Measurements from ENCODE around the gene PRDM10.
"Not testable (repeated sequence)": the region's sequence is repeated elsewhere in the genome, so short reads cannot be mapped to it uniquely, and the experiment has no call there.

The PRDM10 gene, protein sequence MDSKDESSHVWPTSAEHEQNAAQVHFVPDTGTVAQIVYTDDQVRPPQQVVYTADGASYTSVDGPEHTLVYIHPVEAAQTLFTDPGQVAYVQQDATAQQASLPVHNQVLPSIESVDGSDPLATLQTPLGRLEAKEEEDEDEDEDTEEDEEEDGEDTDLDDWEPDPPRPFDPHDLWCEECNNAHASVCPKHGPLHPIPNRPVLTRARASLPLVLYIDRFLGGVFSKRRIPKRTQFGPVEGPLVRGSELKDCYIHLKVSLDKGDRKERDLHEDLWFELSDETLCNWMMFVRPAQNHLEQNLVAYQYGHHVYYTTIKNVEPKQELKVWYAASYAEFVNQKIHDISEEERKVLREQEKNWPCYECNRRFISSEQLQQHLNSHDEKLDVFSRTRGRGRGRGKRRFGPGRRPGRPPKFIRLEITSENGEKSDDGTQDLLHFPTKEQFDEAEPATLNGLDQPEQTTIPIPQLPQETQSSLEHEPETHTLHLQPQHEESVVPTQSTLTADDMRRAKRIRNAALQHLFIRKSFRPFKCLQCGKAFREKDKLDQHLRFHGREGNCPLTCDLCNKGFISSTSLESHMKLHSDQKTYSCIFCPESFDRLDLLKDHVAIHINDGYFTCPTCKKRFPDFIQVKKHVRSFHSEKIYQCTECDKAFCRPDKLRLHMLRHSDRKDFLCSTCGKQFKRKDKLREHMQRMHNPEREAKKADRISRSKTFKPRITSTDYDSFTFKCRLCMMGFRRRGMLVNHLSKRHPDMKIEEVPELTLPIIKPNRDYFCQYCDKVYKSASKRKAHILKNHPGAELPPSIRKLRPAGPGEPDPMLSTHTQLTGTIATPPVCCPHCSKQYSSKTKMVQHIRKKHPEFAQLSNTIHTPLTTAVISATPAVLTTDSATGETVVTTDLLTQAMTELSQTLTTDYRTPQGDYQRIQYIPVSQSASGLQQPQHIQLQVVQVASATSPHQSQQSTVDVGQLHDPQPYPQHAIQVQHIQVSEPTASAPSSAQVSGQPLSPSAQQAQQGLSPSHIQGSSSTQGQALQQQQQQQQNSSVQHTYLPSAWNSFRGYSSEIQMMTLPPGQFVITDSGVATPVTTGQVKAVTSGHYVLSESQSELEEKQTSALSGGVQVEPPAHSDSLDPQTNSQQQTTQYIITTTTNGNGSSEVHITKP

DNA sequence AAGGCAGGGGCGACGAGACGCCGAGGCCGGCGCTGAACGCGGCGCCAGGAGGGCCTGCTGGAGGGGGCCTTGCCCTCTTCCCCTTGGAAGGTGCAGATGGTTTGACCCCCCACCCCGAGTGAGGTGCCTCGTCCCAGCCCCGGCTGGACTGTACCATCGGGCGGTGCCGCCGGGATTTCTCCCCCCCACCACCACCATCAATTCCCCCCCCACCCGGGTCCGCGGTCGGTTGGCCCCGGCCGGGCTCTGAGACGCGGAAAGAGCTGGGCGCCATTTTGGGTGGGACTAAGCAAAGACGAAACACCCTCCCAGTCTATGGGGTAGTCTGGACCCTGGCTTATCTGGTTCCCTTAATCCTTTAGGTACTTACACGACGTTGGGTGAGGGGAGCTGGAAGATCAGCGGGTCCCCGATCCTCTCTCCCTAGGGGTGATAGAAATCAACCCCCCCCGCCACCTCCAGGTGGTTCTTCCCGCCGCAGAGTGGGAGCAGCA, at the start of gene PRDM10:
Gene PRDM10, minus strand, starts transcription at position 484 of the 494 bp plus-strand sequence. CDS start 41,871 bp downstream, outside the sequence.
- peak; percentile 78 to 87 (median 80) for DNase-seq (ENCODE audit: low read depth in 3 of 3)

DNA sequence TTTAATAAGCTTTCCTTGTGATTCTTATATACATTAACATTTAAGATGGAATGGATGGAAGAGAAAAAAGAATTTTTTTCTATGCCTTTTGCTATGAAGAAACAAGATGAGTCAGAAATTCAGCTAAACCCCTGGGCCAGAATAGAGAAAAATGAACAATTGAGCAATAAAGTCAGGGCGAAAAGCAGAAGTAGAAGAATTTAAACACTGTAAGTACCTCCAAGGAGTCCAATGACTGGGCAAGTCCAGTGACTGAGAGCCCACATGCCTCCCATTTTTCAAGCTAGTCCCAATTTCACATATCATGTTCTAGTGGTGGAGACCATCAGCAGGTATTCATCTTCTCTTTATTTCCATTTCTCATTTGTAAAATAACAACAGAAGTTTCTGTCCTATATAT, 48.4 kb upstream of the PRDM10 start:
- no peak for DNase-seq (ENCODE audit: low read depth in 3 of 3)

DNA sequence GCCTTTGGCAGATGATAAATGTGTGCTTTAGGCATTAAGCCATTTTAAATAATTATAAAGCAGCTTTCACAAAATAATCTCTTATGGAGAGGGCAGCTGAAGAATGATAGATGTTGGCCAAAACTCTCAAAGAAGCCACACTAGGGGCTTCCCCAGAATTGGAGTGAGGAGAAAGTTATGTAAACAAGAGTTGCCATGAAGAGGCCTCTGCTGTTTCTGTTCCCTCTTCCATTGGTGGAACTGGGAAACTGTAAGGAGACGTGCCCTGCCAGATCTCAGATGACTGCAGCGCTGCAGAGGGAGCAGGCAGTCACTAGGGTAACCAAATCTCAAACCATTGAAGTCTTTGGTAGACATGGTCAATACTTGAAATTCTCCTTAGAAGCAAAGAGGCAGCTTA, 47.6 kb upstream of the PRDM10 start:
- DNase-seq (ENCODE audit: low read depth in 3 of 3) = no peak

DNA sequence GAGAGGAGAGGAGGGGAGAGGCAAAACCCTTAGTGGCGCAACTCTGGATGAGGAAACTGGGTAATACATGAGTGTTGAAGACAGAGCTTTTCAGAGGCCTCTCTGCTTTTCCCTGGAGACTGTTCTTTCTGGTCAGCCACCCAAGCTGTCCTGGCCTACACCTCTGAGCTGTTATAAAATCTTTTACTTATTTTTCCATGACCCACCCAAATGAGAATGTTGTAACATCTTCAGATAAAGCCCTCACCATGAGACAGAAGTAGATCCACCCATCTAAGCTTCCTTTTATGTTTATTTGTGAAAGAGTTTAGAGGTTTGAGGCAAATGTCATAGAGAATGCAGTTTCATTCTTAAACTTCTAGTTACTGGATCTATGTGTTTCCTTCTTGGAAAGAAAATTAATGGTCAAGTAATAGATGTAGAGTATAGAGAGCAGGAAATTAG, 46.7 kb upstream of the PRDM10 start:
- DNase-seq (ENCODE audit: low read depth in 3 of 3) = no peak

DNA sequence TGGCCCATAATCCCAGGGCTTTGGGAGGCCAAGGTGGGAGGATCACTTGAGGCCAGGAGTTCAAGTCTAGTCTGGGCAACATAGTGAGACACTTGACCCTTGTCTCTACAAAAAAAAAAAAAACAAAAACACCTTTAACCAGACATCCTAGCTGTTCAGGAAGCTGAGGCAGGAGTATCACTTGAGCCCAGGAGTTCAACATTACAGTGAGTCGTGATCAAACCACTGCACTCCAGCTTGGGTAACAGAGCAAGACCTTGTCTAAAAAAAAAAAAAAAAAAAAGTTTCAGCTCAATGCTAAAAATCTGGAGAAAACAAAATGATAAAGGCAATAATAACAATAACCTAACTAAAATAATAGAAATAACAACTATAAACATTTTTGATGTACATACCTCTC, 44.5 kb upstream of the PRDM10 start:
- no peak for DNase-seq (ENCODE audit: low read depth in 3 of 3)

DNA sequence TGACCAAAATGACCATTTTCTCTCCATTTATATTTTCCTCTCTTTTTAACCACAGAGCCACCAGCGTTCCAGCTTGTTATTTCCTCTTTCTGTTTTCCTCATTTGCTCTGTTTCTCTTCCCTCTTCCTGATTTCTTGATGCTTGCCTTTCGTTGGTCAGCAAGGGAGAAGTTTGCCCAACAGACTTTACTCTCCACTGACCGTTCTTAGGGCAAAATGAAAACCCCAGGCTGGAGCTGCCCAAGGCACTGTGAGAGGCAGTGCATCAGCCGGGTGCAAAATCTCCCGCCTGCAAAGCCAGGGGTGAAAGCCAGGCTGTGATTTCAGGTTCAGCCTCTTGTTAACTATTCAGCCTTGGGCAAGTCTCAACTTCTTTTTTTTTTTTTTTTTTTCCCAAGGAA, 40.9 kb upstream of the PRDM10 start:
- DNase-seq (ENCODE audit: low read depth in 3 of 3) = no peak

DNA sequence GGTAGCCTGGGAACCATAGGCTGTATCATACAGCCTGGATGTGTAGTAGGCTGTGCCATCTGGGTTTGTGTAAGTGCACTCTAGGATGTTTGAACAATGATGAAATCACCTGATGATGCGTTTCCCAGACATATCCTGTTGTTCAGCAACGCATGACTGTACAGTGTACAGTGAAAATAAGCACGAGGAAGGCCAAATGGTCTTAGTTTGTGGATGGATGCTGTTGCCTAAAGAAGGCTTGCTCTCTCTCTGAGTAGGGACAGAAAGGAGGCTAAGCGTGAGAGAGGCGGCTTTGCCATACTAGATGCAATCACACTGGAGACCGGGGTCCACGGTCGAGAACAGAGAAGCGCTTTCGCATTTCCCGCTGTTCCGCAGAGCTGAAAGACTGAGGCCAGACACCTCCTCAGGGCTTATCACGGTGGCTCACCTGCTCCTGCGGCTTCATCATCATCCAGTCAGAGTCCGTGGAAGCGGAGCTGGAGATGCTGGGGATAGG, 39.5 kb upstream of the PRDM10 start:
- DNase-seq (ENCODE audit: low read depth in 3 of 3) = no peak

DNA sequence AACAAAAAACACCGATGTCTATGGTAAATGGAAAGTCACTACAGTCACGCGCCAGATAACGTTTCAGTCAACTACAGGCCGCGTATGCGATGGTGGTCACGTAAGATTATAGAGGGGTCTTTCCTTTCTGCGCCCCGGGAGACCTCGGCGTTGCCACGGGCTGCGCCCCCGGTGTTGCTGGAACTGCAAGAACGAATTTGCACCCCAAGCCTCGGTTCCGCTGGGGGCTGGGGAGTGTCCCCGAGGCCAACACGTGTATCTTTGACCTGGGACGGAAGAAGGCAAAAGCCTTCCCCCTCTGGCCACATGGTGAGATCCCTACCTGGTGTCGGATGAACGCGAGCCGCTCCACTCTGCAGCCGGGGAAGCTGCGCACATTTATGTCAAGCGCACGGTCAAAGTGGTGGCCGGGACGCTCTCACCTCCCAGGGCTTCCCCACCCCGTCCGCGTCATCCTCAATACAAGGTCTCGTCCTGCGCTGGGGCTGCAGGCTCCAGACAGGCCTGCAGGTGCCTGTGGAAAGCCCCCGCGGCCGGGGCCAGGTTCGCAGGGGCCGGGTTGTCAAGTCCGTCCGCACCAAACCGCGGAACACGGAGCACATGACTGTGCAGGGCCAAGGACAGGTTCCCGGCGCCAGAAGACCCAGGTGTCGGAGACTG, 37.8 kb upstream of the PRDM10 start:
- no peak for DNase-seq (ENCODE audit: low read depth in 3 of 3)

DNA sequence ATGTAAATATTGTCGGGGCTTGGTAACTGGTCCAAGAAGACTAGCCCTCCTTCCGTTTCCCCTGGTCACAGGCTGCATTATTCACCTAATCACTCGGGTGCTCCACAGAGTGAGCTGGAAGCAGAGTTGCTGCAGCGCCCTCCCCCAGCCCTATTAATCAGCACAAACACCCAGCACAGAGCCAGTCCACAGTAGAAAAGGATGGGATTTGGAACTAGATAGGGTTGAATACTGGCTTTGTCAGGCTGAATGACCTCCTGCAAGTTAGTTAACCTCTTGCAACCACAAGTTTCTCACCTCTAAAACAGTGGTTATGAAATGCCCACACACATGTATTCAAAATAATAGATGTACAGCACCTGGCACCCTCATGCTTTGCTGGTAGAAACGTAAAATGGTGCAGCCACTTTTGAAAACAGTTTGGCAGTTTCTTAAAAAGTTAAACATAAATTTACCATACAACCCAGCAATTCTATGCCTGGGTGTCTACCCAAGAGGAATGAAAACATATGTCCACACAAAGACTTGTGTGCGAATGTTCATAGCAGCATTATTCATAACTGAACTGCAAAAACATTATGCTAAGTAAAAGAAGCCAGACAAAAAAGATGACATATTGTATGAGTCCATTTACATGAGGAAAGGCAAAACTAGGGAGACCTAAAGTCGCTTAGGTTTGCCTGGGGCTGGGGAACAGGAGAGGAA, 35.4 kb upstream of the PRDM10 start:
- no peak for DNase-seq (ENCODE audit: low read depth in 3 of 3)

DNA sequence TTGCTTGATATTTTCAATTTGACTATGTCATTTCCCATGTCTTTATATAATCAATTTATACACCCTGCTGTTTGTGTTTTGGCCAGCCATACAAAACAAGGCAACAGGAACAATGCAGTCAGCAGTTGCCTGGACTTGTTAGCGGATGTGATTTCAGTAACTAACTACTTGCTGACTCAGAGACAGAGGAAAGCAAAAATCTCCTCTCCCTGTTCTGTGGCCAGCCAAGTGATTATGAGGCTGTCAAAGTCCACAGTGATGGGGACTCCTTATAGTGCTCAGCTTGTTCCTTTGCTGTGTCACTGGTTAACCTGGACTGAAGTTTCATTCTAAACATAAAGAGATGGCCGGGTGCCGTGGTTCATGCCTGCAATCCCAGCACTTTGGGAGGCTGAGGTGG, 34.4 kb upstream of the PRDM10 start:
- no peak for DNase-seq (ENCODE audit: low read depth in 3 of 3)

DNA sequence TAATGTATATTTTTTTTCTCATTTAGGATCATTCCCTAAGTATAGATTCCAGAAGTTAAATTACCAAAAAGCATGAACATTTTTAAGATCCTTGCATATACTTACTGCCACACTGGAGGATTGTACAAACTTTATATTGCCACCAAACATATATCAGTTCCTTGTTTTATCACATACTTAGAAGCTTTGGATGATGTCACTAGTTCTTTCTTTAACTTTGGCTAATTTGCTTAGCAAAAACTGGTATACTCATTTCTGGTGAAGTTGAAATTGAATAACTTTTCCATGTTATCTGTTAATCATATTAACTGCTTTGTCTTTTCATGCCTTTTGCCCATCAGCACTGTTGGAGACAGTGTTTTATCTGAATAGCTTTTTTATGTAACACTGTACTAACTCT, 31.6 kb upstream of the PRDM10 start:
- no peak for DNase-seq (ENCODE audit: low read depth in 3 of 3)

DNA sequence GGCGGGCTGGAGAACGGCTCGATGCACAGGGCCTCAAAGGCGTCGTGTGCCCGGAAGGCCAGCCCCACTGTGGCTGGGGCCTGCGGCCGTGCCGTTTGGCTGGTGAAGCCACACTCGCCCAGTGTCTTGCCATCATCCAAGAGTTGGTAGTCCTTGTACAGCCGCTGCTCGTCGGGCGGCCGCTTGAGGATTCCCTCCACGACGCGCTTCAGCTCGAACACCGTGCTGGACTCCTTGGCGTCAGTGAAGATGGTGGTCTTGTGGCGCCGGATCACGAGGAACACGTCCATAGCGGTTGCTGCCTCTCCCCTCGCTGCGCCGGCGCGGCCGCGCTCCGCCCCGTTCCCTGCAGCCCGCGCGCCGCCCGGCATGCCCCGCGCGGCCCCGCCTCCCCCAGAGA, 30.3 kb upstream of the PRDM10 start:
- no peak for DNase-seq (ENCODE audit: low read depth in 3 of 3)

DNA sequence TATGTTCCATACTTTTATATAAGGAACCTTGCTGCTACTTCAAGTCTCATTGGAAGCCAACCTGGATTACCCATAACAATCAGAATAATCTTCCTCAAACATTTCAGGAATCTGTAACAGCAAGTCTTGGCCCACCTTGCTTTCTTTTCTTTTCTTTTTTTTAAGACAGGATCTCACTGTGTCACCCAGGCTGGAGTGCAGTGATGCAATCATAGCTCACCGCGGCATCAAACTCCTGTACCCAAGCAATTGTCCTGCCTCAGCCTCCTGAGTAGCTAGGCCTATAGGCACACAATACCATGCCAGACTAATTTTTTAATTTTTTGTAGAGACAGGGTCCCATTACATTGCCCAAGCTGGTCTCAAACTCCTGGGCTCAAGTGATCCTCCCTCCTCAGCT, 29.3 kb upstream of the PRDM10 start:
- no peak for DNase-seq (ENCODE audit: low read depth in 3 of 3)

DNA sequence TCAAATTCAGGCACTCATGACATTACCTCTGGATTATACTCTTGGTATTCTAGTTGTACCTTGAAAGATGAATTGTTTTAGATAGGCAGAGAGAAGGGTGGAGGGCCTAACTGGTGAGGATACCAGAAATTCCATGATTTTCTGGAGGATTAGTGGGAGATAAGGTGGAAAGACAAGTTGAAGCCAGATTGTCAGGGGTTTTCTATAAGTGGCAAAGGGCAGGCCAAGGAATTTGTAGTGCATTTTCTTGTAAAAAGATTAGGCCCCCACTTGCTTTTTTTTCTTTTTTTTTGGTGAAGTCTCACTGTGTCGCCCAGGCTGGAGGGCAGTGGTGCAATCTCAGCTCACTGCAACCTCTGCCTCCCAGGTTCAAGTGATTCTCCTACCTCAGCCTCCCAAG, 28.4 kb upstream of the PRDM10 start:
- DNase-seq (ENCODE audit: low read depth in 3 of 3) = no peak

DNA sequence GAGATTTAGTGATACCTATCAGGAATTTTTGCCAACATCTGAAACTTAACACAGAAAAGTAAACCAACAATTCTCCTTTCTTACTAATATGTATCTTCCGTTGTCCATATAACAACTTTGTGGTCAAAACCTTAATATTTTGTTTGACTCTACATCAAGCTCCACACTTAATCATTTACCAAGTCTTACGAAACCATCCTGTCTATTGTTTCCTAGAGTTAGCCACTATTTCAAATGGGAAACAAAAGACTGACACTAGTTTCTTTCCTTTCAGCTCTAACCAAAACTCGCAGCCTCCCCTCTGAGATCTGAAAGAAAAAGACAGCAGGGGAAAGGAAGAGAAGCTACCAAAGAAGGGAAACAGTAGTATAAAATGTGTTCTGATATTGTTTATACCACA, 26.5 kb upstream of the PRDM10 start:
- DNase-seq (ENCODE audit: low read depth in 3 of 3) = no peak

DNA sequence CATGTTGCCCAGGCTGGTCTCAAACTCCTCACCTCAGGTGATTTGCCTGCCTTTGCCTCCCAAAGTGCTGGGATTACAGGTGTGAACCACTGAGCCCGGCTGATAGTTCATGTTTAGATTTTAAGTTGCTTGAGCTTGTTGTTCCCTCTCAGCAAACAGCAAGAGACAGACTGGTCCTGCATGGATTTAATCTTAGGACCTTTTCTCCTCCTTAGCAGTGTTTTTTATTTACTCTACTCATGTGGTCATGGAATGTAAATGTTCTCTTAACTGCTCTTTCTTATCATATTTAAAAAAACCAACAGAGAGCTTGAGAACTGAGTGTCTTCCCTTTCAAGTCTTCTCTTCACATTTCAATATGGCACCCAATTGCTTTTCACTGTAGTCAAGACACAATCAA, 22.7 kb upstream of the PRDM10 start:
- DNase-seq (ENCODE audit: low read depth in 3 of 3) = no peak

DNA sequence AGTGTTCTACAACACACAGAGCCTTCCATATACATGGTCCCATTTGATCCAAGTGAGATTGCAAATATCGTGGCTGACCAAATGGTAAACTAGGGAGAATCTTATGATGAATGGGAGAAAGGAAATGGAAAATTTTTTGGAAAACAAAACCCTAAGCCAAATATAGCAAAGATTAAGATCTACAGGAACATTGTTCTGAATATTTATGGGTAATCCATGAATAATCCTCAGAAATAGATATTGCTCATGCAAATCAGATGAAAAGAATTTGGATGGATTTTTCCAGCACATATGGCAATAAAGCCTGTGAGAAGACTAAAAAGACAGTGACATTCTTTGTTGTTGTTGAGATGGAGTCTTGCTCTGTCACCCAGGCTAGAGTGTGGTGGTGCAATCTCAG, 21.7 kb upstream of the PRDM10 start:
- no peak for DNase-seq (ENCODE audit: low read depth in 3 of 3)

DNA sequence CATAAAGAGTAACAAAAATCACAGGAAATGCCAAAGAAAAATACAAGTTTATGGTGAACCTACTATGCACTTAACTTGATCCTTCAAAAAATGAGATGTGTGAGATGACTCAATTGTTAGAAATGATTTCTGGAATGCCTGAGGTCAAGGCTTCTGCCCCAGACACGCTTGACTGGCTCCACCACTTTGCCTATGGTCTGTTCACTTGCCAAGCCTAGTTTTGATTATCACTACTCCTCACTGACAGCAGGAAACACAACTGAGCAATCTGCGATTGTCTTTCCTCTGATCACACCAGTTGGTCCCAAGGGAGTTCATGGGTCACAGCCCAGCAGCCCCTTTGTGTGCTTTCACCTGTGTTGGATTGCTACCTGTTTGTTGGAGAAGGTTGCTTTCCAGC, 20.6 kb upstream of the PRDM10 start:
- no peak for DNase-seq (ENCODE audit: low read depth in 3 of 3)

DNA sequence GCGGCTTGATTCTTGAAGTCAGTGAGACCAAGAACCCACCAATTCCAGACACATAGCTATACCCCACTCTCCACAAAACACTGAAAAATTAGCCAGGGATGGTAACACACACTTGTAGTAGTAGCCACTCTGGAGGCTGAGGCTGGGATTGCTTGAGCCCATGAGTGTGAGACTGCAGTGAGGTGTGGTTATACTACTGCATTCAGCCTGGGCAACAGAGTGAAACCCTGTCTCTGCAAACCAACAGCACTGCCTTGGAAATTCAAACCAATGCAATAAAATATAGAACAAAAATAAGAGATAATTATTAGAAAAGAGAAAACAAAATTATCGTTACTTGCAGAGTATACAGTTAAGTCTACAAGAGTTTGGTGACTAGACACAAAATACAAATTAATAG, 20.2 kb upstream of the PRDM10 start:
- no peak for DNase-seq (ENCODE audit: low read depth in 3 of 3)

DNA sequence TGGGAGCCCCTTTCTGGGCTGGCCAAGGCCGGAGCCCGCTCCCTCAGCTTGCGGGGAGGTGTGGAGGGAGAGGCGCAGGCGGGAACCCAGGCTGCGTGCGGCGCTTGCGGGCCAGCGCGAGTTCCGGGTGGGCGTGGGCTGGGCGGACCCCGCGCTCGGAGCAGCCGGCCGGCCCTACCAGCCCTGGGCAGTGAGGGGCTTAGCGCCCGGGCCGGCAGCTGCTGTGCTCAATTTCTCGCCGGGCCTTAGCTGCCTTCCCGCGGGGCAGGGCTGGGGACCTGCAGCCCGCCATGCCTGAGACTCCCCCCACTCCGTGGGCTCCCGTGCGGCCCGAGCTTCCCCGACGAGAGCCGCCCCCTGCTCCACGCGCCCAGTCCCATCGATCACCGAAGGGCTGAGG, 19.0 kb upstream of the PRDM10 start:
- DNase-seq (ENCODE audit: low read depth in 3 of 3) = not testable (repeated sequence)

DNA sequence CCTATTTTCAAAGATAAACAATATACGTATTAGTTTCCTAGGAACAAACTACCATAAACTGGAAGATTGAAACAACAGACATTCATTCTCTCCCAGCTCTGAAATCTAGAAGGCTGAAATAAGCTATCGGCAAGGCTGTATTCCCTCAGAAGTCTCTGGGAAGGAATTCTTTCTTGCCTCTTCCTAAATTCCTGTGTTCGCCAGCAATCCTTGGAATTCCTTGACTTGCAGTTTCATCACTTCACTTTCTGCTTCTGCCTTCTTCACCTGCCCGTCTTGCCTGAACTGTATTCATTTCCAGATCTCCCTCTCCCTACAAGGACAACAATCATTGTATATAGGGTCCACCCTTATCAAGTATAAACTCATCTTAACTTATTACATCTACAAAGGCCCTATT, 17.7 kb upstream of the PRDM10 start:
- DNase-seq (ENCODE audit: low read depth in 3 of 3) = no peak

All from stimulated activated CD4-positive, alpha-beta T cell treated with anti-CD3 and anti-CD28 coated beads, TNF-alpha, amount 100 ng/mL, for 48 hours (primary cell).